Measurements from ENCODE around the gene PSEN1. TPM values are rescaled to one million over a fixed set of nuclear protein-coding genes. Genes with fewer than 3 reads are reported as not detected.

The PSEN1 gene
- total RNA-seq, 3 donors from 2014 or later = 93.8 to 147 (median 100.0) TPM

DNA sequence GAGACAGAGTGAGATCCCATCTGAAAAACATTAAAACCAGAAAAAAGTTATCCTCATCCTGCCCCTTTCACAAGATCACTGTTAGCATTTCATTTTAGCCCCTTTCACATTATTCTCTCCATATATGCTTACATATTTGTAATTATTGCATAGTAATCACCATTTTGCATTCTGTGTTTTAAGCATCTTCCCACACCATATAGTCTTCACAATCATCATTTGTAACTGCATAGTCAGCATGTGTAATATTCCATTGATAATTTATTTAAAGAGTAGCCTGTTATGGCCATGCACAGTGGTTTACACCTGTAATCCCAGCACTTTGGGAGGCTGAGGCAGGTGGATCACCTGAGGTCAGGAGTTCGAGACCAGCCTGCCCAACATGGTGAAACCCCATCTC, 112.8 kb downstream of the PSEN1 start:
- intact Hi-C loops (cut with DNase I, micrococcal nuclease) = no loop called here

DNA sequence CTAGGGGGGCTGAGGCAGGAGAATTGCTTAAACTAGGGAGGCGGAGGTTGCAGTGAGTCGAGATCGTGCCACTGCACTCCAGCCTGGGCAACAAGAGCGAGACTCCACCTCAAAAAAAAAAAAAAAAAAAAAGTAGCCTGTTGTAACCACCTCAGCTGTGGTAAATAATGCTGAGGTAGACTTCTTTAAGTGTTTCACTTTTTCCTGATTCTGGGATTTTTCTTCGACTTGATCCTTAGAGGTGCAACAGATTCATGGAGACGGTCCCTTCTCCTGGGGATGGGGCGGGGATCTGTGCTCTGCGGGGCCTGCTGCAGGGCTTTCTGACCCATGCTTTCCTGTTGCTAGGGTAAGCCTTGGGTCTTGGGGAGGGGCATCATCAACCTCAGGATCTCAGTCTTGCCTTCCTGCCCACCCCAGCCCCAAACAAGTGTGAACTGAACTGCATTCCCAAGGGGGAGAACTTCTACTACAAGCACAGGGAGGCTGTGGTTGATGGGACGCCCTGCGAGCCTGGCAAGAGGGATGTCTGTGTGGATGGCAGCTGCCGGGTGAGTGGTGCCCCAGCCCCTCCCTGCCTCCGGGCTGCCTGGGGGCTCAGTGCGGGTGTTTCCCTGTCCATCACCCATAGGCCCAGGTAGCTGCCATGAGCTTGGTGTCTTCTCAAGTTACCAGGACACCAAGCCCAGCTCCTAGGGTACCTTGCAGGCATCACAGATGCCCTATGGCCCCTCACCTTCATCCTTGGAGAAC, 113.4 kb downstream of the PSEN1 start:
- intact Hi-C loops (cut with DNase I, micrococcal nuclease) = no loop called here
- H3K4me1 ChIP-seq (ENCODE audit: low read depth) = no peaks in the 10 kb centered on the region
- TF ChIP-seq, protein P1, sequence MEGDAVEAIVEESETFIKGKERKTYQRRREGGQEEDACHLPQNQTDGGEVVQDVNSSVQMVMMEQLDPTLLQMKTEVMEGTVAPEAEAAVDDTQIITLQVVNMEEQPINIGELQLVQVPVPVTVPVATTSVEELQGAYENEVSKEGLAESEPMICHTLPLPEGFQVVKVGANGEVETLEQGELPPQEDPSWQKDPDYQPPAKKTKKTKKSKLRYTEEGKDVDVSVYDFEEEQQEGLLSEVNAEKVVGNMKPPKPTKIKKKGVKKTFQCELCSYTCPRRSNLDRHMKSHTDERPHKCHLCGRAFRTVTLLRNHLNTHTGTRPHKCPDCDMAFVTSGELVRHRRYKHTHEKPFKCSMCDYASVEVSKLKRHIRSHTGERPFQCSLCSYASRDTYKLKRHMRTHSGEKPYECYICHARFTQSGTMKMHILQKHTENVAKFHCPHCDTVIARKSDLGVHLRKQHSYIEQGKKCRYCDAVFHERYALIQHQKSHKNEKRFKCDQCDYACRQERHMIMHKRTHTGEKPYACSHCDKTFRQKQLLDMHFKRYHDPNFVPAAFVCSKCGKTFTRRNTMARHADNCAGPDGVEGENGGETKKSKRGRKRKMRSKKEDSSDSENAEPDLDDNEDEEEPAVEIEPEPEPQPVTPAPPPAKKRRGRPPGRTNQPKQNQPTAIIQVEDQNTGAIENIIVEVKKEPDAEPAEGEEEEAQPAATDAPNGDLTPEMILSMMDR (IDR thresholded peaks at IDR 0.05) = no peak
- no peaks in the 10 kb centered on the region for H3K9me3 ChIP-seq
- no peaks in the 10 kb centered on the region for H3K36me3 ChIP-seq (ENCODE audit: low read depth)
- no peak overlapping the region for H3K4me3 ChIP-seq
- ATAC-seq (no peak), DNase-seq (peak in 1 of 3 donors; percentile 24)

More for the DNA sequence above, 112.8 kb downstream of the PSEN1 start:
- ATAC-seq (no peak), DNase-seq (no peak)
- H3K36me3 ChIP-seq (ENCODE audit: low read depth) = no peaks in the 10 kb centered on the region
- no peaks in the 10 kb centered on the region for H3K9me3 ChIP-seq
- no peak overlapping the region for H3K4me3 ChIP-seq
- no peaks in the 10 kb centered on the region for H3K4me1 ChIP-seq (ENCODE audit: low read depth)
- TF ChIP-seq, protein P1 (IDR thresholded peaks at IDR 0.05) = no peak

DNA sequence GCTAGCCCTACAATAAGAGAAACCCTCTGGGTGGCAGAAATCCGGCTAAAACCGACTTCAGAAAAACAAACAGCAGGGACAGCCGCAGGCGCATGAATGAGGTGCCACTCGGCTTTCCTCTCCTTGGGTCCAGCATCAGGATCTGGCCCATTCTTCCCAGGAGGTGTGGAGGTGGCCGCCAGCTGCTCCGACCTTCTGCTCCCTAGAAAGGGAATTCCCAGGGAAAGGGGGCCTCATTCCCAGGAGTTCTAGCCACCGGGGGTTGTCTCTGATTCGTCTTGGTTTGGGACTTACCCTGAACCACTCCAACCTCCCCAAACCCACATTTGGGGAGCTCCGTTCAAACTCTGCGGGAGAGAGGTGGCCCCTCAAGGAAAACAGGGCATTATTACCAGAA, 114.0 kb downstream of the PSEN1 start:
- no peak for ATAC-seq

DNA sequence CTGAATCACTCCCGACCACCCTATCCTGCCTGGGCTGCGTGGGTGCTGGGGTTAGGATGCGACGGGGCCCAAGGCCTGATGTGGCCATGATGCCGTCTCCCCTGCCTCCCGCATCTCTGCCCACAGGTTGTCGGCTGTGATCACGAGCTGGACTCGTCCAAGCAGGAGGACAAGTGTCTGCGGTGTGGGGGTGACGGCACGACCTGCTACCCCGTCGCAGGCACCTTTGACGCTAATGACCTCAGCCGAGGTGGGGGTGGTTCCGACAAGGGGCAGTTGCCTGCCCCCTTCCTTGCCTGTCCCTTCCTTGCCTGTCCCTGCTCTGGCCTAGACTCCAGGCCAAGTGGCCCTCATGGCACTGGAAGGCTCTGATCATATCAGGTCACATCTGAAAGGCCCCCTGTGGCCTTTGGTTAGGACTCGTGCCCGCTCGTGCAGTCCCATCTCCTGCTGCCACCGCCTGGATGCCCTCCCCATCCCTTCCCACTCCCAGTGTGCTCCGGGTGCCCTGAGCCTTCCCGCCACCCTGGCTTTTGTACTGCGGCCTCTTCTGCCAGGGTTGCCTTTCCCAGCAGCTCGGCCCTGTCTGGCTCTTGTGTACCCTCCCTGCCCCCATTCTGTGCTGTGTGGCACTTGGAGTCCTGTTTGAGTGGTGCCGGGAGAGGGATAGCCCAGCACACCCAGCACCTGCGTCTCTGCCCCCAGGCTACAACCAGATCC, 114.6 kb downstream of the PSEN1 start:
- DNase-seq (peak in 2 of 3 donors; percentile 20 to 41), ATAC-seq (no peak)
- intact Hi-C loops (cut with DNase I, micrococcal nuclease) = no loop called here
- Histone ChIP-seq H3K4me1 (ENCODE audit: low read depth) (no peaks in the 10 kb centered on the region), H3K4me3 (no peak overlapping the region), H3K9me3 (no peaks in the 10 kb centered on the region), H3K36me3 (ENCODE audit: low read depth) (no peaks in the 10 kb centered on the region)
- TF ChIP-seq, protein P1 (IDR thresholded peaks at IDR 0.05) = no peak

More for the DNA sequence above, 114.0 kb downstream of the PSEN1 start:
- Histone ChIP-seq H3K36me3 (ENCODE audit: low read depth) (no peaks in the 10 kb centered on the region), H3K9me3 (no peaks in the 10 kb centered on the region), H3K4me1 (ENCODE audit: low read depth) (no peaks in the 10 kb centered on the region), H3K4me3 (no peak overlapping the region)
- intact Hi-C loops (cut with DNase I, micrococcal nuclease) = no loop called here
- DNase-seq = peak in 2 of 3 donors; percentile 11 to 19
- TF ChIP-seq, protein P1 (IDR thresholded peaks at IDR 0.05) = no peak

DNA sequence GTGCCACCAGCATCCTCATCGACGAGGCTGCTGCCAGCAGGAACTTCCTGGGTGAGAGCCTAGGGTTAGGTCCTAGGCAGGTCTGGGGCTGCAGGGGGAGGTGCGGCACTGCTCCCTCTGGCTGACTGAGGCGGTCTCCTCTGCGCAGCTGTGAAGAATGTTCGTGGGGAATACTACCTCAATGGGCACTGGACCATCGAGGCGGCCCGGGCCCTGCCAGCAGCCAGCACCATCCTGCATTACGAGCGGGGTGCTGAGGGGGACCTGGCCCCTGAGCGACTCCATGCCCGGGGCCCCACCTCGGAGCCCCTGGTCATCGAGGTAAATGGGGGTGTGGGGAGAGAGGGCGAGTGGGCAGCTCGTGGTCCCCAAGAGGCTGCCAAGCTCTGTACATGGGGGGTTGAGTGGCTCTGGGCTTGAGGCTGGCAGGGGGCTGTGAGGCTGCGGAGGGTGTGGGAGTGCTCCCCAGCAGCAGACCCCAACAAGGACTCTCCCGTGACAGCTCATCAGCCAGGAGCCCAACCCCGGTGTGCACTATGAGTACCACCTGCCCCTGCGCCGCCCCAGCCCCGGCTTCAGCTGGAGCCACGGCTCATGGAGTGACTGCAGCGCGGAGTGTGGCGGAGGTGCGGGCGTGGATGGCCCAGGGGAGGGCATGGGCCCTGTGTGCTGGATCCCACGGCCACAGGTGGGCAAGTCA, 115.4 kb downstream of the PSEN1 start:
- no peaks in the 10 kb centered on the region for H3K4me1 ChIP-seq (ENCODE audit: low read depth)
- H3K4me3 ChIP-seq = no peak overlapping the region
- intact Hi-C loops (cut with DNase I, micrococcal nuclease) = no loop called here
- H3K9me3 ChIP-seq = no peaks in the 10 kb centered on the region
- DNase-seq (peak in 2 of 3 donors; percentile 16 to 39), ATAC-seq (no peak)
- H3K36me3 ChIP-seq (ENCODE audit: low read depth) = no peaks in the 10 kb centered on the region
- TF ChIP-seq, protein P1 (IDR thresholded peaks at IDR 0.05) = no peak

Data from mucosa of descending colon (tissue), 3 donors.